SK-N-SH (cell line): Measurements from ENCODE around the gene ZFP36.

Source experiments
- CTCF ChIP-seq: fragments of 200-600 bp; sonication (generic); IDR thresholded peaks from 2 replicates; pipeline ENCODE4 v1.6.1; 2017; ENCODE audit warnings: antibody characterized with exemption, mild to moderate bottlenecking, moderate library complexity
- ELF1 ChIP-seq: IDR thresholded peaks from 2 replicates; pipeline ENCODE4 v1.4.0; 2012
- EZH2phosphoT487 ChIP-seq: fragments of 200-600 bp; sonication (generic); IDR thresholded peaks from 2 replicates; pipeline ENCODE4 v1.6.1; 2017; ENCODE audit warnings: low read depth, mixed run types, mild to moderate bottlenecking, antibody characterized with exemption, moderate library complexity, borderline replicate concordance
- FOSL2 ChIP-seq: IDR thresholded peaks from 2 replicates; pipeline ENCODE4 v1.4.0; 2012; ENCODE audit warnings: low read depth, mild to moderate bottlenecking, moderate library complexity, borderline replicate concordance
- GATA2 ChIP-seq: sonication (generic); formaldehyde crosslinking; IDR thresholded peaks from 2 replicates; pipeline ENCODE4 v1.5.0; 2020; ENCODE audit warnings: mild to moderate bottlenecking, missing genetic modification reagents
- PBX3 ChIP-seq: IDR thresholded peaks from 2 replicates; pipeline ENCODE4; 2012
- RFX5 ChIP-seq: IDR thresholded peaks from 2 replicates; pipeline ENCODE4 v1.6.1; 2012; ENCODE audit warnings: mild to moderate bottlenecking, improper control_type of control experiment, low read length
- RXRA ChIP-seq: IDR thresholded peaks from 2 replicates; pipeline ENCODE4 v1.4.0; 2012; ENCODE audit warnings: low read depth, mild to moderate bottlenecking, borderline replicate concordance
- SIN3A ChIP-seq: IDR thresholded peaks from 2 replicates; pipeline ENCODE4 v1.6.1; 2012; ENCODE audit warnings: low read depth, mild to moderate bottlenecking, low read length, moderate library complexity, borderline replicate concordance
- TAF1 ChIP-seq: IDR thresholded peaks from 2 replicates; pipeline ENCODE4 v1.6.1; 2012; ENCODE audit warnings: low read depth, mild to moderate bottlenecking, low read length, moderate library complexity, borderline replicate concordance
- TCF12 ChIP-seq: IDR thresholded peaks from 2 replicates; pipeline ENCODE4 v1.4.0; 2012
- YY1 ChIP-seq: IDR thresholded peaks from 2 replicates; pipeline ENCODE4 v1.4.0; 2012; ENCODE audit warnings: low read depth, mild to moderate bottlenecking
- TF ChIP-seq, protein P1 (sequence below): fragments of 150-350 bp; IDR thresholded peaks from 2 replicates; pipeline ENCODE4 v1.6.1; 2017; ENCODE audit warnings: antibody characterized with exemption, low read length, low read depth, borderline replicate concordance

- TF ChIP-seq TCF12 (no peak), CTCF (no peak), EZH2phosphoT487 (no peak), RFX5 (no peak), PBX3 (no peak), TAF1 (no peak), RXRA (no peak), SIN3A (no peak), GATA2 (CRISPR knock-in tag) (no peak), YY1 (no peak), ELF1 (no peak), FOSL2 (no peak)
- TF ChIP-seq, protein P1, sequence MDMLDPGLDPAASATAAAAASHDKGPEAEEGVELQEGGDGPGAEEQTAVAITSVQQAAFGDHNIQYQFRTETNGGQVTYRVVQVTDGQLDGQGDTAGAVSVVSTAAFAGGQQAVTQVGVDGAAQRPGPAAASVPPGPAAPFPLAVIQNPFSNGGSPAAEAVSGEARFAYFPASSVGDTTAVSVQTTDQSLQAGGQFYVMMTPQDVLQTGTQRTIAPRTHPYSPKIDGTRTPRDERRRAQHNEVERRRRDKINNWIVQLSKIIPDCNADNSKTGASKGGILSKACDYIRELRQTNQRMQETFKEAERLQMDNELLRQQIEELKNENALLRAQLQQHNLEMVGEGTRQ: no peak
Observed at GRCh38 chr19:39405261-39405957, 1.2 kb upstream of the ZFP36 start.
